ENCODE measurements around the gene RABGAP1L.
A peak's percentile ranks its signal among the peaks of the same experiment; 100 is the strongest.

RABGAP1L gene

DNA sequence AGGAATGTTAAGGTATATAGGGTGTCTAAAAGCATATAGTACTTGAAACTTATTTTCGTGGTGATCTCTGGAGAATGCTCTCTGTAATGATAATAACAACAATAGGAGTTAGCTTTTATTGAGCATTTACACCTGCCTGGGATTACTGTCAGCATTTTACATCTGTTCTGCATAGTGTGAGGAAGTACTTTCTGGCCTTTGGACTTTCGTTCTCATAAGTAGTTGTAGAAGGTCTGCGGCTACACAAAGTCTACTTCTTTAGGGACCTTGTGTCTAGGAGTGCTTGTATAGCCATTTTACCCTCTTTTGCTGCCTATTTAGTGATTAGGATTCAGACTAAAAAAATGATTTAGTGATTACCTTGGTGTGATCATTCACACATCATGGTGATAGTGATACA lies 184.8 kb downstream of the RABGAP1L start:
- DNase-seq (ENCODE audit: low read depth) = peak; percentile 10
- TF ChIP-seq, protein P1, sequence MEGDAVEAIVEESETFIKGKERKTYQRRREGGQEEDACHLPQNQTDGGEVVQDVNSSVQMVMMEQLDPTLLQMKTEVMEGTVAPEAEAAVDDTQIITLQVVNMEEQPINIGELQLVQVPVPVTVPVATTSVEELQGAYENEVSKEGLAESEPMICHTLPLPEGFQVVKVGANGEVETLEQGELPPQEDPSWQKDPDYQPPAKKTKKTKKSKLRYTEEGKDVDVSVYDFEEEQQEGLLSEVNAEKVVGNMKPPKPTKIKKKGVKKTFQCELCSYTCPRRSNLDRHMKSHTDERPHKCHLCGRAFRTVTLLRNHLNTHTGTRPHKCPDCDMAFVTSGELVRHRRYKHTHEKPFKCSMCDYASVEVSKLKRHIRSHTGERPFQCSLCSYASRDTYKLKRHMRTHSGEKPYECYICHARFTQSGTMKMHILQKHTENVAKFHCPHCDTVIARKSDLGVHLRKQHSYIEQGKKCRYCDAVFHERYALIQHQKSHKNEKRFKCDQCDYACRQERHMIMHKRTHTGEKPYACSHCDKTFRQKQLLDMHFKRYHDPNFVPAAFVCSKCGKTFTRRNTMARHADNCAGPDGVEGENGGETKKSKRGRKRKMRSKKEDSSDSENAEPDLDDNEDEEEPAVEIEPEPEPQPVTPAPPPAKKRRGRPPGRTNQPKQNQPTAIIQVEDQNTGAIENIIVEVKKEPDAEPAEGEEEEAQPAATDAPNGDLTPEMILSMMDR (IDR thresholded peaks at IDR 0.05; ENCODE audit: low read depth, low read length, missing control alignments) = no peak
- H3K4me3 ChIP-seq (ENCODE audit: low read depth, low read length) = no peak overlapping the region

DNA sequence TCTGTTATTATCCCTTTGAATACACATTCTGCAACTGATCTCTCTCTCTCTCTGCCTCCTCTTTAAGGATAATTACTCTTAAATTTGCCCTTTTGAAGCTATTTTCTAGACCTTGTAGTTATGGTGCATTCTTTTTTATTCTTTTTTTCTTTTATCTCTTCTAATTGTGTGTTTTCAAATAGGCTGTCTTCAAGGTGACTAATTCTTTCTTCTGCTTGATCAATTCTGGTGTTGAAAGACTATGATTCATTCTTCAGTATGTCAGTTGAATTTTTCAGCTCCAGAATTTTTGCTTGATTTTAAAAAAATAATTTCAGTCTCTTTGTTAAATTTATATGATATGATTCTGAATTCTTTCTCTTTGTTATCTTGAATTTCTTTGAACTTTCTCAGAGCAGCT lies 192.8 kb downstream of the RABGAP1L start:
- TF ChIP-seq, protein P1 (IDR thresholded peaks at IDR 0.05; ENCODE audit: low read depth, low read length, missing control alignments) = no peak
- no peak overlapping the region for H3K4me3 ChIP-seq (ENCODE audit: low read depth, low read length)
- DNase-seq (ENCODE audit: low read depth) = no peak

DNA sequence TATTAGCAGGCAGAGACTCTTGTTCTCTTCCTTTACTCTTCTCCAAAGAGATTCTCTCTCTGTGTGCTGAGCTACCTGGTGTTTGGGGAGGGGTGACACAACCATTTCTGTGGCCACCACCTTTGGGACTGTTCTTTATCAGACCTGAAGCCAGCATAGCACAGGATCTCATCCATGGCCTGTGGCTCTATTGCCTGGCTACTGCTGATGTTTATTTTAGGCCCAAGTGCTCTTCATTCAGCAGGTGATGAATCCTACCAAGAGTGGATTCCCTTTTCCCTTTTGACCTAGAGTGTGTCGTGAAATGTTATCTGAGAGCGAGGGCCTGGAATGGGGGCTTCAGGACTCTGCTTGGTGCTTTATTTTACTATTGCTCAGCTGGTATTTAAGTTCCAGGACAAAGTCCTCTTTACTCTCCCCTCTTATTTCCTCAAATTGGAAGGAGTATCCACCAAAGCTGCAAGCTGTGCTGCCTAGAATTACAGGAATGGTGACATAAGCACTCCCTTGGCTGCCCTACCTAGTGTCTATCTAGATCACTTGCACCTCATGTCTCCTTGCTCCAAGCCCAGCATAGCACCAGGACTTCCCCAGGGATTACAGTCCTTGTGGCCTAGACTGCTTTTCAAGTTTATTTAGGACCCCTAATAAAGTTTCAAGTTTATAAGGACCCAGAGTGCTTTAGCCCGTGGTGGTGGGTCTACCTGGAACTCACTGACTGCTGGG lies 193.7 kb downstream of the RABGAP1L start:
- DNase-seq (ENCODE audit: low read depth) = no peak
- TF ChIP-seq, protein P1 (IDR thresholded peaks at IDR 0.05; ENCODE audit: low read depth, low read length, missing control alignments) = no peak

DNA sequence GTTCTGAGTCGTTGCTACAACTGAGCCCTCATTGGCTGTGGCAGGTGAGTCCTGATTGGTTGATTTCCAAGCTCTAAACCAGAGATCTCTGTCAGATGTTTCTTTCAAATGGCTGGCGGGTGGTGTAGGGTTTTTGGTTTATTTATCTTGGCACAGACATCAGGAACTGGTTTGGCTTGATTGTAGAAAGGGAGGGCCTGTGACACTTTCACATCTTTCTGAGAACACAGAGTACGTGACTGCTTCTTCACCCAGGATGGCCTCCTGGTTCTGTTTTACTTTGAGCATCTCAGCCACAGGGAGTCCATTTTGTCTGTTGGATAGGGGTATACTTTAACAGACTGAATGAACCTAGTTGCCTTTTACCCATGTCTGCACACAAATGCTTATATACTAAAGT lies 199.0 kb downstream of the RABGAP1L start:
- no peak for DNase-seq (ENCODE audit: low read depth)
- no peak overlapping the region for H3K4me3 ChIP-seq (ENCODE audit: low read depth, low read length)
- TF ChIP-seq, protein P1 (IDR thresholded peaks at IDR 0.05; ENCODE audit: low read depth, low read length, missing control alignments) = no peak

More for the DNA sequence above, 193.7 kb downstream of the RABGAP1L start:
- H3K4me3 ChIP-seq (ENCODE audit: low read depth, low read length) = no peak overlapping the region

DNA sequence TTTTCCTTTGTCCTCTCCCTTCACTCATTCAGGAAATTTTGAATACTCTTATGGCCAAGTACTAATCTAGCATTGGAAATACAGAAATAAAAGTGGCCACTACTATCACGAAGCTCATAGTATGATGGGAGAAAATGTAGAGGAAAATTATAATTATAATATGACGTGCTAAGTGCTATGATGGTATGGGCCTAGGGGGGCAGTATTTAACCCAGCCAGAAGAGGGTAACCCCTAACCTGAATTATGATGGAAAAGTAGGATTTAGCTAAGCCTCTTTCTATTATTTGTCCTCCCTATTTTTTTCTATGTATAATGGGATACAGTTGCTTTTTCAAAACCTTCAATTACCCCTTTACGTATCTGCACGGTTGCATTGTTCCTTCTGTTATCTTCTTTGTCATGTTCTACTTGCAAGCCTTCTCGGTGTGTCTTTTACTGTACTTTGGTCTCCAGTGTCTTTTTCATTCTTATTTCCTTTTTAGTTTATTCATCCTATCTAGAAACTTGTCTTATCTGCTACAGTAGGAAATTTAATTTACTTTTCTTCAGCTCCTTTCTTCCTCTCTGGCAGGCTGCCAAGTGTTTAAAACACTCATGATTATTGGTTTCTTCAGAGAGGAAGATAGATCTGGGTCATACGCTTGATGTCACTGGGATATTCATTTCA lies 199.6 kb downstream of the RABGAP1L start:
- H3K4me3 ChIP-seq (ENCODE audit: low read depth, low read length) = no peak overlapping the region
- no peak for DNase-seq (ENCODE audit: low read depth)
- TF ChIP-seq, protein P1 (IDR thresholded peaks at IDR 0.05; ENCODE audit: low read depth, low read length, missing control alignments) = no peak

DNA sequence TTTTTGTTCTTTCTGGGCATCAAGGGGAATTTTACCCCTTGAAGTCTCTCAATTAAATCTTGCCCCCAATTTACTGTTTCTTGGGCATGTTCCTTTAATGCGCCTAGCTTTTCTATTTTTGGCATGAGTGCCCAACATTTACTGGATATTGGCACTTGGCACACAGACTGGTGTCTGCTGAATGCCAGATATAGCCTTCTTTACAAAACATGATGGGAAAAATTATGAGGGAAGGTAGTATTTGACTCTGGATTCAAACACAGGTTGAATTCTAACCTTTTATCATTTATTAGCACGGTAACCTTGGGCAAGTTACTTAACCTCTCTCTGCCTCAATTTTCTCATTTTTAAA lies 200.1 kb downstream of the RABGAP1L start:
- TF ChIP-seq, protein P1 (IDR thresholded peaks at IDR 0.05; ENCODE audit: low read depth, low read length, missing control alignments) = no peak
- no peak for DNase-seq (ENCODE audit: low read depth)
- H3K4me3 ChIP-seq (ENCODE audit: low read depth, low read length) = no peak overlapping the region

All from GM12864 (cell line).